ENCODE results near the gene NANOS2. TPM values are rescaled to one million over a fixed set of nuclear protein-coding genes. Genes with fewer than 3 reads are reported as not detected.

The NANOS2 gene
- total and polyA plus RNA-seq, 2 of the 13 experiments (the other 11 are each of a cell fraction or from before 2014, with no cell fraction given) = not detected

- TF ChIP-seq TBX3 (IDR thresholded peaks at IDR 0.05; ENCODE audit: borderline replicate concordance) = no peak
- no peak for TF ChIP-seq NFYC (CRISPR knock-in tag; IDR thresholded peaks at IDR 0.05)
- TF ChIP-seq KLF6 (CRISPR knock-in tag; IDR thresholded peaks at IDR 0.05) = peak; percentile 73; the same call in 1 of the 2 replicates
- peak; percentile 69 for TF ChIP-seq MXD1 (CRISPR knock-in tag; IDR thresholded peaks at IDR 0.05)
- TF ChIP-seq ATF7-NPFF (CRISPR knock-in tag; IDR thresholded peaks at IDR 0.05; ENCODE audit: low read depth) = peak; percentile 69; the same call in 1 of the 2 replicates
- TF ChIP-seq HDAC2 (CRISPR knock-in tag; IDR thresholded peaks at IDR 0.05) = peak; percentile 48; the same call in 1 of the 2 replicates
- 0 out of 2 replicates have a peak, but pooled peaks have one; percentile 57 for TF ChIP-seq E2F1 (CRISPR knock-in tag; IDR thresholded peaks at IDR 0.05)
- peak; percentile 15; the same call in 1 of the 2 replicates for TF ChIP-seq HIVEP1 (CRISPR knock-in tag; IDR thresholded peaks at IDR 0.05)
- TF ChIP-seq ZNF3 (CRISPR knock-in tag; IDR thresholded peaks at IDR 0.05) = 0 out of 2 replicates have a peak, but pooled peaks have one; percentile 57
- peak; percentile 61 for TF ChIP-seq ARID4A (CRISPR knock-in tag; IDR thresholded peaks at IDR 0.05; ENCODE audit: borderline replicate concordance)
- TF ChIP-seq BHLHE40 (IDR thresholded peaks at IDR 0.05; ENCODE audit: low read length) = peak; percentile 54; the same call in 1 of the 2 replicates
- no peak for TF ChIP-seq ZNF253 (CRISPR knock-in tag; IDR thresholded peaks at IDR 0.05; ENCODE audit: borderline replicate concordance)
- TF ChIP-seq TBL1XR1 (IDR thresholded peaks at IDR 0.05; ENCODE audit: borderline replicate concordance, low read length, partially characterized antibody) = peak; percentile 49
- no peak for TF ChIP-seq ZSCAN9 (CRISPR knock-in tag; IDR thresholded peaks at IDR 0.05; ENCODE audit: borderline replicate concordance)
- no peak for TF ChIP-seq TEAD3 (CRISPR knock-in tag; optimal IDR thresholded peaks at IDR 0.05; ENCODE audit: borderline replicate concordance)
- no peak; the same call in 1 of the 2 replicates for TF ChIP-seq SIN3A (IDR thresholded peaks at IDR 0.05; ENCODE audit: borderline replicate concordance, low read depth, low read length)
- TF ChIP-seq ZNF24 (IDR thresholded peaks at IDR 0.05) = no peak
- no peak for TF ChIP-seq HOXA7 (CRISPR knock-in tag; IDR thresholded peaks at IDR 0.05)
- TF ChIP-seq FOXA1 (IDR thresholded peaks at IDR 0.05) = no peak
- no peak for TF ChIP-seq FOXA1 (CRISPR knock-in tag; IDR thresholded peaks at IDR 0.05)
- no peak for TF ChIP-seq ZNF552 (CRISPR knock-in tag; IDR thresholded peaks at IDR 0.05; ENCODE audit: borderline replicate concordance)
- no peak for TF ChIP-seq PCBP1 (IDR thresholded peaks at IDR 0.05; ENCODE audit: borderline replicate concordance, low read depth, low read length)
- TF ChIP-seq SRSF1 (optimal IDR thresholded peaks at IDR 0.05; ENCODE audit: low read depth, low read length) = peak; percentile 95
- TF ChIP-seq ATF7 (IDR thresholded peaks at IDR 0.05) = no peak
- no peak for TF ChIP-seq ATF7 (CRISPR knock-in tag; IDR thresholded peaks at IDR 0.05)
- TF ChIP-seq ZSCAN29 (CRISPR knock-in tag; conservative IDR thresholded peaks at IDR 0.05) = no peak
- TF ChIP-seq ELF4 (CRISPR knock-in tag; IDR thresholded peaks at IDR 0.05; ENCODE audit: borderline replicate concordance) = no peak
Observed at GRCh38 chr19:45863840-45864628, 50.5 kb downstream of the NANOS2 start, which contains the start of gene FOXA3 (continued).

Measured in HepG2 (cell line).